MG63 (cell line): ENCODE measurements around the gene MDH2. TPM values are rescaled to one million over a fixed set of nuclear protein-coding genes. Genes with fewer than 3 reads are reported as not detected.
"Not testable (repeated sequence)": the region's sequence is repeated elsewhere in the genome, so short reads cannot be mapped to it uniquely, and the experiment has no call there.

Experiments
- DNase-seq: peaks from one replicate; pipeline ENCODE4 v3.0.0-alpha.2; 2020
- H3K27me3 ChIP-seq: fragments of 250-450 bp; sonication (Bioruptor Pico); 2 replicates; pipeline ENCODE4 v1.5.1; 2020; ENCODE audit warnings: mild to moderate bottlenecking, moderate library complexity
- H3K36me3 ChIP-seq: fragments of 250-450 bp; sonication (Bioruptor Pico); 2 replicates; pipeline ENCODE4 v1.5.1; 2020; ENCODE audit warnings: mild to moderate bottlenecking, moderate library complexity
- H3K4me3 ChIP-seq: fragments of 250-450 bp; sonication (Bioruptor Pico); 2 replicates; pipeline ENCODE4 v1.5.1; 2020; ENCODE audit warnings: mild to moderate bottlenecking, moderate library complexity
- H3K9me3 ChIP-seq: fragments of 250-450 bp; sonication (Bioruptor Pico); 2 replicates; pipeline ENCODE4 v1.5.1; 2020; ENCODE audit warnings: mild to moderate bottlenecking, moderate library complexity
- total RNA-seq: library from RNA; depleted of rRNA; stranded (reverse); fragments of >200 nt; shearing (Covaris generic); gene quantifications from 2 replicates; pipeline ENCODE4 v1.2.3, GENCODE V29; 2014; ENCODE audit warnings: low replicate concordance

Gene MDH2
- total RNA-seq, 1 experiment from 2014 or later, result 140 TPM

- no peaks in the 10 kb centered on the region for H3K9me3 ChIP-seq
- DNase-seq, result no peak
Observed at GRCh38 chr7:76031964-76032363, 15.9 kb upstream of the MDH2 start.

GRCh38 chr7:76037310-76037709, 10.6 kb upstream of the MDH2 start:
- H3K4me3 ChIP-seq, result no peak overlapping the region
- peak; percentile 86 for DNase-seq
- H3K27me3 ChIP-seq, result no peaks in the 10 kb centered on the region
- no peaks in the 10 kb centered on the region for H3K9me3 ChIP-seq
- no peaks in the 10 kb centered on the region for H3K36me3 ChIP-seq

More at GRCh38 chr7:76031964-76032363, 15.9 kb upstream of the MDH2 start:
- Histone ChIP-seq H3K36me3 (no peaks in the 10 kb centered on the region), H3K4me3 (no peak overlapping the region), H3K27me3 (no peaks in the 10 kb centered on the region)

GRCh38 chr7:76040126-76040525, 7.8 kb upstream of the MDH2 start:
- Histone ChIP-seq H3K27me3 (no peaks in the 10 kb centered on the region), H3K36me3 (no peaks in the 10 kb centered on the region), H3K4me3 (no peak overlapping the region), H3K9me3 (no peaks in the 10 kb centered on the region)
- no peak for DNase-seq

GRCh38 chr7:76044375-76044865, 3.5 kb upstream of the MDH2 start:
- no peak overlapping the region for H3K4me3 ChIP-seq

GRCh38 chr7:76047305-76047810, 548 bp upstream of the MDH2 start:
- H3K4me3 ChIP-seq, result peak overlapping the region; percentile 74
- no peaks in the 10 kb centered on the region for H3K9me3 ChIP-seq
- DNase-seq, result no peak
- H3K36me3 ChIP-seq, result peaks cover 16% of the 10 kb centered on the region
- H3K27me3 ChIP-seq, result no peaks in the 10 kb centered on the region

More at GRCh38 chr7:76044375-76044865, 3.5 kb upstream of the MDH2 start:
- DNase-seq, result no peak
- H3K36me3 ChIP-seq, result peaks cover 5% of the 10 kb centered on the region
- no peaks in the 10 kb centered on the region for H3K27me3 ChIP-seq
- no peaks in the 10 kb centered on the region for H3K9me3 ChIP-seq

GRCh38 chr7:76048668-76048988, 722 bp downstream of the MDH2 start:
- peaks cover 16% of the 10 kb centered on the region for H3K36me3 ChIP-seq
- no peaks in the 10 kb centered on the region for H3K9me3 ChIP-seq
- H3K4me3 ChIP-seq, result peak overlapping the region; percentile 74
- DNase-seq, result peak; percentile 20
- no peaks in the 10 kb centered on the region for H3K27me3 ChIP-seq

GRCh38 chr7:76049295-76049694, 1.4 kb downstream of the MDH2 start:
- Histone ChIP-seq H3K9me3 (no peaks in the 10 kb centered on the region), H3K36me3 (peaks cover 19% of the 10 kb centered on the region), H3K4me3 (peak overlapping the region; percentile 74), H3K27me3 (no peaks in the 10 kb centered on the region)
- no peak for DNase-seq

GRCh38 chr7:76050545-76050944, 2.6 kb downstream of the MDH2 start:
- no peaks in the 10 kb centered on the region for H3K27me3 ChIP-seq
- H3K9me3 ChIP-seq, result no peaks in the 10 kb centered on the region
- peaks cover 26% of the 10 kb centered on the region for H3K36me3 ChIP-seq
- no peak overlapping the region for H3K4me3 ChIP-seq
- no peak for DNase-seq

GRCh38 chr7:76051840-76052239, 3.9 kb downstream of the MDH2 start:
- DNase-seq, result no peak
- no peaks in the 10 kb centered on the region for H3K27me3 ChIP-seq
- no peak overlapping the region for H3K4me3 ChIP-seq
- peaks cover 36% of the 10 kb centered on the region for H3K36me3 ChIP-seq
- no peaks in the 10 kb centered on the region for H3K9me3 ChIP-seq

GRCh38 chr7:76052681-76053080, 4.8 kb downstream of the MDH2 start:
- peaks cover 43% of the 10 kb centered on the region for H3K36me3 ChIP-seq
- not testable (repeated sequence) for H3K4me3 ChIP-seq, DNase-seq, H3K27me3 ChIP-seq, H3K9me3 ChIP-seq

GRCh38 chr7:76053461-76053860, 5.6 kb downstream of the MDH2 start:
- no peaks in the 10 kb centered on the region for H3K27me3 ChIP-seq
- no peaks in the 10 kb centered on the region for H3K9me3 ChIP-seq
- peaks cover 49% of the 10 kb centered on the region for H3K36me3 ChIP-seq
- DNase-seq, result no peak
- H3K4me3 ChIP-seq, result no peak overlapping the region

- no peak for DNase-seq
- Histone ChIP-seq H3K4me3 (no peak overlapping the region), H3K9me3 (no peaks in the 10 kb centered on the region), H3K36me3 (peaks cover 51% of the 10 kb centered on the region), H3K27me3 (no peaks in the 10 kb centered on the region)
Observed at GRCh38 chr7:76054123-76055120, 6.5 kb downstream of the MDH2 start.

- Histone ChIP-seq H3K36me3 (peaks cover 50% of the 10 kb centered on the region), H3K27me3 (no peaks in the 10 kb centered on the region)
- no peak for DNase-seq
Observed at GRCh38 chr7:76056241-76056640, 8.3 kb downstream of the MDH2 start.

GRCh38 chr7:76057103-76057812, 9.4 kb downstream of the MDH2 start:
- Histone ChIP-seq H3K27me3 (no peaks in the 10 kb centered on the region), H3K4me3 (no peak overlapping the region), H3K9me3 (no peaks in the 10 kb centered on the region), H3K36me3 (peaks cover 50% of the 10 kb centered on the region)
- DNase-seq, result no peak

More at GRCh38 chr7:76056241-76056640, 8.3 kb downstream of the MDH2 start:
- Histone ChIP-seq H3K4me3 (no peak overlapping the region), H3K9me3 (no peaks in the 10 kb centered on the region)

- H3K9me3 ChIP-seq, result no peaks in the 10 kb centered on the region
- H3K27me3 ChIP-seq, result no peaks in the 10 kb centered on the region
- no peak overlapping the region for H3K4me3 ChIP-seq
- no peak for DNase-seq
- peaks cover 50% of the 10 kb centered on the region for H3K36me3 ChIP-seq
Observed at GRCh38 chr7:76057813-76058145, 9.9 kb downstream of the MDH2 start.

- not testable (repeated sequence) for DNase-seq, H3K4me3 ChIP-seq
- H3K36me3 ChIP-seq, result peaks cover 49% of the 10 kb centered on the region
Observed at GRCh38 chr7:76058745-76059144, 10.8 kb downstream of the MDH2 start.

GRCh38 chr7:76060842-76061241, 12.9 kb downstream of the MDH2 start:
- H3K27me3 ChIP-seq, result no peaks in the 10 kb centered on the region
- H3K4me3 ChIP-seq, result no peak overlapping the region
- no peaks in the 10 kb centered on the region for H3K9me3 ChIP-seq
- peaks cover 55% of the 10 kb centered on the region for H3K36me3 ChIP-seq
- DNase-seq, result peak; percentile 17

More at GRCh38 chr7:76058745-76059144, 10.8 kb downstream of the MDH2 start:
- not testable (repeated sequence) for H3K9me3 ChIP-seq, H3K27me3 ChIP-seq
